Cardiac muscle cell (in vitro differentiated cells and primary cell): Measurements from ENCODE around the gene EDN2. TPM values are rescaled to one million over a fixed set of nuclear protein-coding genes. Genes with fewer than 3 reads are reported as not detected.

Experiments
- DNase-seq, 2 donors: peaks; one replicate each; pipeline versions ENCODE4 v3.0.0 to v3.0.0-alpha.2; 2010 to 2017; ENCODE audit warnings: low read depth in 1 of 2, low spot score in 1 of 2
- H3K27ac ChIP-seq: fragments of 200-600 bp; sonication (generic); 2 replicates; pipeline ENCODE4 v1.5.1; 2016
- H3K27me3 ChIP-seq: fragments of 200-600 bp; sonication (generic); 2 replicates; pipeline ENCODE4 v1.6.0; 2016; ENCODE audit warnings: control low read depth
- H3K36me3 ChIP-seq: fragments of 200-600 bp; sonication (generic); 2 replicates; pipeline ENCODE4 v1.5.1; 2016; ENCODE audit warnings: control low read depth
- H3K4me1 ChIP-seq: fragments of 200-600 bp; sonication (generic); 2 replicates; pipeline ENCODE4 v1.8.1; 2017; ENCODE audit warnings: low read depth, mild to moderate bottlenecking, mixed run types
- H3K4me3 ChIP-seq: fragments of 200-600 bp; sonication (generic); 2 replicates; pipeline ENCODE4 v1.5.1; 2016; ENCODE audit warnings: mild to moderate bottlenecking
- H3K9me3 ChIP-seq: fragments of 200-600 bp; sonication (generic); 2 replicates; pipeline ENCODE4 v1.5.1; 2017; ENCODE audit warnings: low read depth, mild to moderate bottlenecking, control low read depth
- CTCF ChIP-seq: IDR thresholded peaks from 2 replicates; pipeline ENCODE4 v1.5.1; 2012; ENCODE audit warnings: low read depth, mild to moderate bottlenecking, low read length
- polyA plus RNA-seq: library from polyadenylated mRNA; unstranded; fragments of >200 nt; fragmentation: Nextera tagmentation; extraction: Ambion mirVana; gene quantifications from 2 replicates; pipeline ENCODE4 v1.2.1, GENCODE V29; 2016
- total RNA-seq: library from RNA; depleted of rRNA; stranded (reverse); fragments of >200 nt; gene quantifications from 2 replicates; pipeline ENCODE4 v1.2.3, GENCODE V29; 2016

Gene EDN2
- total and polyA plus RNA-seq, 2 experiments from 2014 or later, result 0.98 to 1.8 TPM

DNA sequence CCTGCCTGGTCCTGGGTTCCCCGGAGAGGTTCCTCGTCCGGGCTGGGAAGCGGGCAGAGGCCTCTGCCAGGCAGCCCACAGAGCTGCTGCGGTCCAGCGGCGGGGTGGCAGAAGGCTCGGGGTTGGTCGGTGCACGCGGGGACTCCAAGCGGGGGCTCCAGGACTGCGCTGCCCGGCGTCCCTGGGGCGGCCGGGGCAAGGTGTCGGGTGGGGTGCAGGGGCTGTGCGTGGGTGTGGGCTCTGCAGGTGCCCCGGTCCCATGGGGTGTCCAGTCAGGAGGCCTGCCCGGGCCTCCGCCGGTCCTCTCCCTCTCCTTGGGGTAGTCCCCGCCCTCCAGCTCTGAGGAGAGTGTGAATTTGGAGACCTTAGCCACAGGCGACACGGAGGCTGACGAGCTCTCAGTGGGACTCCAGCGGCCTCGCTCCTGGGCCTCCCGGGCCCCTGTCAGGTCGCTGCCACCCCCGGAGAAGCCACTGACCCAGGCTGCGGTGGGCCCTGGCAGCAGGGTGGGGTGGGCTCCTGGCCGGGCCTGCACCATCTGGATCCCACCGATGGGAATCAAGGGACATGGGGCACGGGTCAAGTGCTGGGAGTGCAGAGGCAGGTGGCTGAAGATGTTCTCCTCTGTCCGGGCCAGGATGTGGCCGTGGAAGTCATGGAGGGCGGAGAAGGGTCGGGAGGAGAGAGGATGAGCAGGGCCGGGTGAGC lies 26.2 kb upstream of the EDN2 start:
- no peaks in the 10 kb centered on the region for H3K36me3 ChIP-seq
- no peak overlapping the region for H3K4me3 ChIP-seq
- H3K4me1 ChIP-seq, result peaks cover 3% of the 10 kb centered on the region
- H3K27me3 ChIP-seq, result no peaks in the 10 kb centered on the region
- no peak for DNase-seq
- H3K9me3 ChIP-seq, result no peaks in the 10 kb centered on the region
- no peak overlapping the region for H3K27ac ChIP-seq
- no peak for TF ChIP-seq CTCF

GRCh38 chr1:41509270-41509671 lies 24.8 kb upstream of the EDN2 start:
- Histone ChIP-seq H3K36me3 (no peaks in the 10 kb centered on the region), H3K27me3 (no peaks in the 10 kb centered on the region), H3K4me1 (peaks cover 4% of the 10 kb centered on the region), H3K27ac (no peak overlapping the region), H3K4me3 (no peak overlapping the region), H3K9me3 (no peaks in the 10 kb centered on the region)
- TF ChIP-seq CTCF, result no peak
- no peak for DNase-seq

DNA sequence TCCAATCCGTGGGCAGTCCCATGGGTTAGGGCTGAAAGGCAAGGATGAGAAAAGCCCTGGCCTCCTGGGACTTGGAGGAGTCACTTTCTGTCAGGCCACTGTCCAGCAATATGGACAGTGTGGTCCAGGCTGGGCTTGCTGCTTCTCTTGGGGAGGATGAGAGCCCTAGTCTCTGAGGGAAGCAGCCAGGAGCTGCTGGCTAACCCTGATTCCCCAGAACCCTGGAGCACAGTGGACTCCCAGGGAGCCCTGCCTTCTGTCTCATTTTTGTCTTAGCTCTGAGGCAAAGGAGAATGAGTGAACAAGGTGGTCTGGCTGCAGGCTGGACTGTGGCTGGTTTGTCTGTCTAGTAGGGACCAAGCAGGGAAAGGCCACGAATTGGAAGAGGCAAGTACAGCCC lies 23.8 kb upstream of the EDN2 start:
- H3K27ac ChIP-seq, result no peak overlapping the region

GRCh38 chr1:41507836-41508235 lies 23.4 kb upstream of the EDN2 start:
- H3K27ac ChIP-seq, result no peak overlapping the region
- no peak overlapping the region for H3K4me3 ChIP-seq
- H3K27me3 ChIP-seq, result no peaks in the 10 kb centered on the region
- H3K36me3 ChIP-seq, result no peaks in the 10 kb centered on the region
- peaks cover 6% of the 10 kb centered on the region for H3K4me1 ChIP-seq
- no peak for DNase-seq
- no peaks in the 10 kb centered on the region for H3K9me3 ChIP-seq
- TF ChIP-seq CTCF, result no peak

More for the DNA sequence above, 23.8 kb upstream of the EDN2 start:
- DNase-seq, result no peak
- TF ChIP-seq CTCF, result no peak
- H3K9me3 ChIP-seq, result no peaks in the 10 kb centered on the region
- peaks cover 6% of the 10 kb centered on the region for H3K4me1 ChIP-seq
- no peaks in the 10 kb centered on the region for H3K27me3 ChIP-seq
- H3K36me3 ChIP-seq, result no peaks in the 10 kb centered on the region
- H3K4me3 ChIP-seq, result no peak overlapping the region

GRCh38 chr1:41507110-41507720 lies 22.7 kb upstream of the EDN2 start:
- H3K4me3 ChIP-seq, result no peak overlapping the region
- peaks cover 9% of the 10 kb centered on the region for H3K4me1 ChIP-seq
- H3K9me3 ChIP-seq, result no peaks in the 10 kb centered on the region
- no peaks in the 10 kb centered on the region for H3K27me3 ChIP-seq
- no peaks in the 10 kb centered on the region for H3K36me3 ChIP-seq
- TF ChIP-seq CTCF, result no peak
- H3K27ac ChIP-seq, result no peak overlapping the region
- no peak for DNase-seq
